Vagina (tissue), 2 donors: Measurements from ENCODE around the gene MVK. TPM values are rescaled to one million over a fixed set of nuclear protein-coding genes. Genes with fewer than 3 reads are reported as not detected.

Experiments used
- DNase-seq, 2 donors: peaks; one replicate each; pipeline ENCODE4 v3.0.0-alpha.2; 2017; ENCODE audit errors: extremely low spot score in 2 of 2
- H3K27ac ChIP-seq: fragments of 200-600 bp; sonication (generic); one replicate; pipeline ENCODE4 v1.5.1; 2019
- H3K27me3 ChIP-seq: fragments of 200-600 bp; sonication (generic); one replicate; pipeline ENCODE4 v1.5.1; 2019
- H3K36me3 ChIP-seq, 2 donors: fragments of 200-600 bp; sonication (generic); one replicate each; pipeline ENCODE4 v1.5.1; 2017 to 2019
- H3K4me1 ChIP-seq: fragments of 200-600 bp; sonication (generic); one replicate; pipeline ENCODE4 v1.5.1; 2019
- H3K4me3 ChIP-seq, 2 donors: fragments of 200-600 bp; sonication (generic); 1 replicate in 1 of 2; 2 replicates in 1 of 2; pipeline ENCODE4 v1.5.1; 2016 to 2019
- H3K9me3 ChIP-seq: fragments of 200-600 bp; sonication (generic); one replicate; pipeline ENCODE4 v1.5.1; 2019
- POLR2A ChIP-seq, 2 donors: fragments of 450-650 bp; IDR thresholded peaks; one replicate each; pipeline ENCODE4 v1.6.1; 2017; ENCODE audit warnings: antibody characterized with exemption in 2 of 2, mild to moderate bottlenecking in 2 of 2, moderate library complexity in 2 of 2
- POLR2AphosphoS5 ChIP-seq, 2 donors: sonication (generic); formaldehyde crosslinking; IDR thresholded peaks; one replicate each; pipeline ENCODE4 v1.9.0; 2017; ENCODE audit warnings: antibody characterized with exemption in 2 of 2, mild to moderate bottlenecking in 2 of 2, low read depth in 1 of 2; ENCODE audit not compliant: insufficient read depth in 1 of 2
- intact Hi-C: fragments of 100-400 bp; cut with DNase I; formaldehyde crosslinking; loops from one replicate; pipeline ENCODE4 v1.15.1; 2023
- total RNA-seq: library from RNA; depleted of rRNA; stranded (reverse); fragments of >200 nt; gene quantifications from one replicate; pipeline ENCODE4 v1.2.3, GENCODE V29; 2016
- TF ChIP-seq, protein P1 (sequence below), 3 experiments: fragments of 450-650 bp in 2 of 3; fragments of 200-600 bp in 1 of 3; sonication (generic) in 1 of 3; IDR thresholded peaks; one replicate each; pipeline ENCODE4 v1.5.1; 2017 to 2019; ENCODE audit warnings: antibody characterized with exemption in 3 of 3, mild to moderate bottlenecking in 2 of 3, moderate library complexity in 2 of 3

The MVK gene
- total RNA-seq, 1 donor from 2014 or later, result 24.1 TPM

DNA sequence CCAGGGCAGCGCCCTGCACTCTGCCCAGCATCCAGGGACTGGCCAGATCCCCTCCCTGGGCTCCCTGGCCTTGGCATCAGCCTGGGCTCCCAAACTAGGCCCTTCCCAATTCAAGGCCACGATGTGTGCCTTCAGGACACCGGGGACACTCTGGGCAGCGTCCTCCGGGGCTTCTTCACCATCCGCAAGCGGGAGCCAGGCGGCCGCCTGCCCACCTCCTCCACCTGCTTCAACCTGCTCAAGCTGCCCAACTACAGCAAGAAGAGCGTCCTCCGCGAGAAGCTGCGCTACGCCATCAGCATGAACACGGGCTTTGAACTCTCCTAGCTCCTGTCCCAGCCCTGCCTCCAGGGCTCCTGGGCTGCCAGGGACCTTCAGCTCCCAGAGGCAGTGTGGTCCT lies 39.1 kb upstream of the MVK start:
- intact Hi-C loops, result no loop called here
- Histone ChIP-seq H3K36me3 (peaks cover 0 to 50% of the 10 kb centered on the region in 2 donors), H3K27ac (no peak overlapping the region), H3K9me3 (no peaks in the 10 kb centered on the region), H3K4me1 (no peaks in the 10 kb centered on the region), H3K27me3 (no peaks in the 10 kb centered on the region), H3K4me3 (no peak overlapping the region)
- DNase-seq, result no peak
- TF ChIP-seq, protein P1, sequence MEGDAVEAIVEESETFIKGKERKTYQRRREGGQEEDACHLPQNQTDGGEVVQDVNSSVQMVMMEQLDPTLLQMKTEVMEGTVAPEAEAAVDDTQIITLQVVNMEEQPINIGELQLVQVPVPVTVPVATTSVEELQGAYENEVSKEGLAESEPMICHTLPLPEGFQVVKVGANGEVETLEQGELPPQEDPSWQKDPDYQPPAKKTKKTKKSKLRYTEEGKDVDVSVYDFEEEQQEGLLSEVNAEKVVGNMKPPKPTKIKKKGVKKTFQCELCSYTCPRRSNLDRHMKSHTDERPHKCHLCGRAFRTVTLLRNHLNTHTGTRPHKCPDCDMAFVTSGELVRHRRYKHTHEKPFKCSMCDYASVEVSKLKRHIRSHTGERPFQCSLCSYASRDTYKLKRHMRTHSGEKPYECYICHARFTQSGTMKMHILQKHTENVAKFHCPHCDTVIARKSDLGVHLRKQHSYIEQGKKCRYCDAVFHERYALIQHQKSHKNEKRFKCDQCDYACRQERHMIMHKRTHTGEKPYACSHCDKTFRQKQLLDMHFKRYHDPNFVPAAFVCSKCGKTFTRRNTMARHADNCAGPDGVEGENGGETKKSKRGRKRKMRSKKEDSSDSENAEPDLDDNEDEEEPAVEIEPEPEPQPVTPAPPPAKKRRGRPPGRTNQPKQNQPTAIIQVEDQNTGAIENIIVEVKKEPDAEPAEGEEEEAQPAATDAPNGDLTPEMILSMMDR (IDR thresholded peaks at IDR 0.05), result no peak
- no peak for TF ChIP-seq POLR2A (IDR thresholded peaks at IDR 0.05)
- TF ChIP-seq POLR2AphosphoS5 (IDR thresholded peaks at IDR 0.05; ENCODE audit: insufficient read depth in 1 of 2, low read depth in 1 of 2), result no peak

DNA sequence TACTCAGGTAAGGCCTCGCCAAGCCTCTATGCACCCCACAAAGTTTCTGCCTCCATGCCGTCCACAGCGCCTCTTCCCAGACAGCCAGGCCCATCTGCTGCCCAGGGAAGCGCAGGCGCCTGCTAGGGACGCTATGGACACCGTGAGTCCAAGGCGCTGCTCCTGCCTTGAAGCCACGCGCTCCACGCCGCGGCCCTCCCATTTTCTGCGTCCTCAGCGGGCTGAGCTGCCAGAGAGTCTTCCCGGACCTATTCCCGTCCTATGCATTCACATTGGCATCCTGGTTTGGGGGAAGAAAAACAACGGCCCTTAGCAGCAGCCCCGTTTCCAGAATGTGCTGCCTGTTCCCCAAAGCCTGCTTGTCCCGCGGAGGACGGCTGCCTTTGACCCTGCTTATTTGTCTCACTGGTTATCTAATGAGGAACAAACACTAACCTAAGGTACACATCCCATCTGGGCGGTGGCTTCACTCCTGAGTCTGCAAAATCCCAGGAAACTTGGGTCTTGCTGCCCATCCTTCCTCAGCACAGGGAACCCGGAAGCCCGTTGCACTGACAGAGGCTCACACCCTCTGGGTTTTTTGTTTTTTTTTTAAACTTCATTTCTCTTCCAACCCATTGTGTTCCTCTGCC lies 38.2 kb upstream of the MVK start:
- TF ChIP-seq, protein P1 (IDR thresholded peaks at IDR 0.05), result no peak
- TF ChIP-seq POLR2A (IDR thresholded peaks at IDR 0.05), result no peak
- no peak for TF ChIP-seq POLR2AphosphoS5 (IDR thresholded peaks at IDR 0.05; ENCODE audit: insufficient read depth in 1 of 2, low read depth in 1 of 2)
- no peaks in the 10 kb centered on the region for H3K4me1 ChIP-seq
- intact Hi-C loops, result no loop called here
- H3K27ac ChIP-seq, result no peak overlapping the region
- H3K9me3 ChIP-seq, result no peaks in the 10 kb centered on the region
- H3K4me3 ChIP-seq, result no peak overlapping the region
- H3K27me3 ChIP-seq, result no peaks in the 10 kb centered on the region
- no peak for DNase-seq
- H3K36me3 ChIP-seq, result peaks cover 0 to 41% of the 10 kb centered on the region in 2 donors

DNA sequence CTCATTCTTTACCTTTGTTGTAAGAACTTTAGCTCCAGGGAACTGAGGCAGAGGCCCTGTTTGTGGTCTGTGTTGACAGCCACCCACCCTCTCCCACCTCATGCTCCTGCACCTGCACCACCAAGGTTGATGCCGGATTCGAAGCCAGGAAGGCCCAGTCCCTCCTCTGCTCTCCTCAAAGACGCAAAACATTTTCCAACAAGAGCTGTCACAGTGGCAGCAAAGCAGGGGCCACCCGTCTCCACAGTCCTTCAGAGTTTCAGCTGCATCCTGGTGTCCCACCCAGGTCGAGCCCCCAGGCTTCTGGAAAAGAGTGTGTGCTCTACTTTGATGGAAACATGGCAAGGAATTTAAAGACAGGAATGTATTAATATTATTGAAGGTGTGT lies 37.7 kb upstream of the MVK start:
- TF ChIP-seq, protein P1 (IDR thresholded peaks at IDR 0.05), result no peak
- TF ChIP-seq POLR2AphosphoS5 (IDR thresholded peaks at IDR 0.05; ENCODE audit: insufficient read depth in 1 of 2, low read depth in 1 of 2) (no peak), POLR2A (IDR thresholded peaks at IDR 0.05) (no peak)
- H3K9me3 ChIP-seq, result no peaks in the 10 kb centered on the region
- intact Hi-C loops, result no loop called here
- no peak for DNase-seq
- H3K27ac ChIP-seq, result no peak overlapping the region
- peaks cover 0 to 36% of the 10 kb centered on the region in 2 donors for H3K36me3 ChIP-seq
- no peaks in the 10 kb centered on the region for H3K4me1 ChIP-seq
- no peak overlapping the region for H3K4me3 ChIP-seq
- H3K27me3 ChIP-seq, result no peaks in the 10 kb centered on the region

DNA sequence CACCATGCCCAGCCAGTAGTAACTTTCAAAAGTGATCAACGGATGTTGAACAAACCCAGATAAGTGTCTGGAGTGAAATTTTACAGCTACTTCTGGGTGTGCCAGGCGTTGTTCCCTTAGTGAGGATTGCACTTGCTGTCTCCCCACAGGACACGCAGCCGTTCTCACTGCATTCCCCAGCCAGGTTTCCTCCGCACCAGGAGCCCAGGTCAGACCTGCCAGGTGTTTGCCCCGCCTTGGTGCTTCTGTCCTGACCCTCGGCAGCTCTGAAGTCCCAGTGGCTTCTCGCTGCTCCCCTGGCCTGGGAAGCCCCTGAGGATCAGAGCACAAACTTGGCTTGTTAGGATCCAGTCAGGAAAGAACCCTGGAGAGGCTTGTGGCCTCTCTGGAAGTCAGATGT lies 36.5 kb upstream of the MVK start:
- Histone ChIP-seq H3K27ac (no peak overlapping the region), H3K27me3 (no peaks in the 10 kb centered on the region), H3K4me3 (no peak overlapping the region), H3K36me3 (peaks cover 0 to 24% of the 10 kb centered on the region in 2 donors), H3K9me3 (no peaks in the 10 kb centered on the region), H3K4me1 (no peaks in the 10 kb centered on the region)
- TF ChIP-seq POLR2A (IDR thresholded peaks at IDR 0.05) (no peak), POLR2AphosphoS5 (IDR thresholded peaks at IDR 0.05; ENCODE audit: insufficient read depth in 1 of 2, low read depth in 1 of 2) (no peak)
- TF ChIP-seq, protein P1 (IDR thresholded peaks at IDR 0.05), result no peak
- intact Hi-C loops, result no loop called here
- DNase-seq, result no peak

DNA sequence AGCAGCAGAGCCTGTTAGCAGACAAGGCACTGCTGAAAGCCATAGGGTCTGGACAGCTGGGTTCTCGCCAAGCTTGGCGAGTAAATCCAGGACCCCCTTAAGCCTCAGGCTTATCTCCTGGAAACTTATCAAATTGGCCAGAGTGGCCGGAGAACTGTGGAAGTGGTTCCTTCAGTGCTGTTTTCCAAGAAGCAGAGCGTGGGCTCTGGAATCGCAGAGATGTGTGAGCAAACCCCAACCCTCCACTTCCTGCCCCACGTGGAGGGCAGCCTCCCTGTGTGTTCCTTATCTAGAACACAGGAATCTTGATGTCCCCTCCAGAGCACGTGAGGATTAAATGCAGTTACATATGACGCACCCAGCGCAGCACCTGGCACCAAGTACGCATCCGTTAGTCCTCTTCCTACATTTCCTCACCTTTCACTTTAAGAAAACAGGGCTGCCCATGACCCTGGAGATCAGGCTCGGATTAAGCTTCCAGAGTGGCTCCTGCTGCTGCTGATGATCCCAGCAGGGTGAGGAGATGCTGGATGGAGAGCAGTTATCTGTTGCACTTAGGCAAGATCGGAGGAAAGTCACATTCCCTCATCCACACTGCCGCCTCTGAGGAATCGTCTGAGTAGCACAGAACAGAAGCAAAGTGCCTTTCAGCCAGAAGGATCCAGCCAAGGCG lies 35.3 kb upstream of the MVK start:
- Histone ChIP-seq H3K4me1 (no peaks in the 10 kb centered on the region), H3K27ac (no peak overlapping the region), H3K27me3 (no peaks in the 10 kb centered on the region), H3K4me3 (no peak overlapping the region), H3K9me3 (no peaks in the 10 kb centered on the region), H3K36me3 (peaks cover 0 to 17% of the 10 kb centered on the region in 2 donors)
- TF ChIP-seq, protein P1 (IDR thresholded peaks at IDR 0.05), result no peak
- TF ChIP-seq POLR2AphosphoS5 (IDR thresholded peaks at IDR 0.05; ENCODE audit: insufficient read depth in 1 of 2, low read depth in 1 of 2) (no peak), POLR2A (IDR thresholded peaks at IDR 0.05) (no peak)
- DNase-seq, result no peak
- intact Hi-C loops, result no loop called here
